Measurements from ENCODE around the gene LAIR2. TPM values are rescaled to one million over a fixed set of nuclear protein-coding genes. Genes with fewer than 3 reads are reported as not detected.

LAIR2 gene
- total RNA-seq, 1 experiment from 2014 or later, result not detected

GRCh38 chr19:54551950-54552912 lies 49.6 kb downstream of the LAIR2 start:
- ChIA-PET CTCF (no interaction called here), POLR2A (ENCODE audit: low non-redundant PET) (no interaction called here)
- no peak overlapping the region for H3K4me3 ChIP-seq (ENCODE audit: low read depth, low read length, poor library complexity, severe bottlenecking)
- BruUV-seq (replicated peaks), result no TSS peak
- H3K4me1 ChIP-seq (ENCODE audit: insufficient read depth, low read length, poor library complexity, severe bottlenecking), result no peaks in the 10 kb centered on the region
- no peak overlapping the region for H3K27ac ChIP-seq (ENCODE audit: low read depth, low read length, poor library complexity, severe bottlenecking)
- no peak for DNase-seq (ENCODE audit: low spot score)
- no peaks in the 10 kb centered on the region for H3K9me3 ChIP-seq (ENCODE audit: low read depth, low read length, poor library complexity, severe bottlenecking)
- intact Hi-C loops (cut with micrococcal nuclease; ENCODE audit: unreplicated experiment), result no loop called here
- H3K27me3 ChIP-seq (replicated peaks; ENCODE audit: insufficient read depth, low read depth, low read length, poor library complexity), result peaks cover 20% of the 10 kb centered on the region
- no peaks in the 10 kb centered on the region for H3K36me3 ChIP-seq (ENCODE audit: insufficient read depth, low read length, poor library complexity, severe bottlenecking)
- TF ChIP-seq CTCF (conservative IDR thresholded peaks at IDR 0.05; ENCODE audit: low read depth, low read length) (no peak), EZH2 (IDR thresholded peaks at IDR 0.05; ENCODE audit: borderline replicate concordance, low read depth, low read length, poor library complexity, severe bottlenecking) (no peak)

GRCh38 chr19:54552913-54553310 lies 50.3 kb downstream of the LAIR2 start:
- no peak overlapping the region for H3K27ac ChIP-seq (ENCODE audit: low read depth, low read length, poor library complexity, severe bottlenecking)
- no peaks in the 10 kb centered on the region for H3K36me3 ChIP-seq (ENCODE audit: insufficient read depth, low read length, poor library complexity, severe bottlenecking)
- no peak for DNase-seq (ENCODE audit: low spot score)
- no peaks in the 10 kb centered on the region for H3K4me1 ChIP-seq (ENCODE audit: insufficient read depth, low read length, poor library complexity, severe bottlenecking)
- peaks cover 20% of the 10 kb centered on the region for H3K27me3 ChIP-seq (replicated peaks; ENCODE audit: insufficient read depth, low read depth, low read length, poor library complexity)
- BruUV-seq (replicated peaks), result no TSS peak
- ChIA-PET CTCF (no interaction called here), POLR2A (ENCODE audit: low non-redundant PET) (no interaction called here)
- no peak for TF ChIP-seq CTCF (conservative IDR thresholded peaks at IDR 0.05; ENCODE audit: low read depth, low read length)
- TF ChIP-seq EZH2 (IDR thresholded peaks at IDR 0.05; ENCODE audit: borderline replicate concordance, low read depth, low read length, poor library complexity, severe bottlenecking), result no peak
- no peaks in the 10 kb centered on the region for H3K9me3 ChIP-seq (ENCODE audit: low read depth, low read length, poor library complexity, severe bottlenecking)
- H3K4me3 ChIP-seq (ENCODE audit: low read depth, low read length, poor library complexity, severe bottlenecking), result no peak overlapping the region
- intact Hi-C loops (cut with micrococcal nuclease; ENCODE audit: unreplicated experiment), result no loop called here

- CTCF ChIA-PET, result no interaction called here
- intact Hi-C loops (cut with micrococcal nuclease; ENCODE audit: unreplicated experiment), result no loop called here
- Histone ChIP-seq H3K4me3 (ENCODE audit: low read depth, low read length, poor library complexity, severe bottlenecking) (no peak overlapping the region), H3K4me1 (ENCODE audit: insufficient read depth, low read length, poor library complexity, severe bottlenecking) (no peaks in the 10 kb centered on the region), H3K27me3 (replicated peaks; ENCODE audit: insufficient read depth, low read depth, low read length, poor library complexity) (peaks cover 21% of the 10 kb centered on the region), H3K36me3 (ENCODE audit: insufficient read depth, low read length, poor library complexity, severe bottlenecking) (no peaks in the 10 kb centered on the region), H3K27ac (ENCODE audit: low read depth, low read length, poor library complexity, severe bottlenecking) (no peak overlapping the region), H3K9me3 (ENCODE audit: low read depth, low read length, poor library complexity, severe bottlenecking) (no peaks in the 10 kb centered on the region)
- no peak for TF ChIP-seq EZH2 (IDR thresholded peaks at IDR 0.05; ENCODE audit: borderline replicate concordance, low read depth, low read length, poor library complexity, severe bottlenecking)
- no peak for TF ChIP-seq CTCF (conservative IDR thresholded peaks at IDR 0.05; ENCODE audit: low read depth, low read length)
- no peak for DNase-seq (ENCODE audit: low spot score)
- no TSS peak for BruUV-seq (replicated peaks)
- POLR2A ChIA-PET (ENCODE audit: low non-redundant PET), result no interaction called here
Measured at GRCh38 chr19:54554006-54554405, 51.4 kb downstream of the LAIR2 start.

Measured in A673 (cell line).